HG02759 (cell line): Measurements from ENCODE around the gene STOML3.

ENCODE experiments used
- ATAC-seq: cut with Tn5 transposase; IDR thresholded peaks from one replicate; pipeline ENCODE4 v1.9.1; 2021; ENCODE audit warnings: mild to moderate bottlenecking, moderate library complexity; ENCODE audit not compliant: unreplicated experiment

STOML3 gene

GRCh38 chr13:38993381-38993780 lies 2.8 kb upstream of the STOML3 start:
- ATAC-seq = no peak

GRCh38 chr13:38981096-38981495 lies 9.5 kb downstream of the STOML3 start:
- ATAC-seq = no peak

- no peak for ATAC-seq
Observed at GRCh38 chr13:38980750-38981078, 9.9 kb downstream of the STOML3 start.

GRCh38 chr13:38979891-38980749 lies 10.5 kb downstream of the STOML3 start:
- no peak for ATAC-seq

- ATAC-seq = no peak
Observed at GRCh38 chr13:38970380-38971051, 20.1 kb downstream of the STOML3 start.

GRCh38 chr13:38969187-38969586 lies 21.4 kb downstream of the STOML3 start:
- ATAC-seq = no peak

- ATAC-seq = no peak
Observed at GRCh38 chr13:38967446-38967845, 23.2 kb downstream of the STOML3 start.

GRCh38 chr13:38965281-38965680 lies 25.4 kb downstream of the STOML3 start:
- ATAC-seq = no peak

GRCh38 chr13:38960175-38960574 lies 30.5 kb downstream of the STOML3 start:
- ATAC-seq = no peak

GRCh38 chr13:38957794-38958592 lies 32.6 kb downstream of the STOML3 start:
- no peak for ATAC-seq

- no peak for ATAC-seq
Observed at GRCh38 chr13:38954844-38955243, 35.8 kb downstream of the STOML3 start.

- no peak for ATAC-seq
Observed at GRCh38 chr13:38954291-38954690, 36.3 kb downstream of the STOML3 start.

- no peak for ATAC-seq
Observed at GRCh38 chr13:38952827-38953226, 37.8 kb downstream of the STOML3 start.

GRCh38 chr13:38951525-38952313 lies 38.9 kb downstream of the STOML3 start:
- no peak for ATAC-seq

- no peak for ATAC-seq
Observed at GRCh38 chr13:38950987-38951386, 39.6 kb downstream of the STOML3 start.

GRCh38 chr13:38947054-38947453 lies 43.6 kb downstream of the STOML3 start:
- ATAC-seq = no peak

- no peak for ATAC-seq
Observed at GRCh38 chr13:38944219-38944618, 46.4 kb downstream of the STOML3 start.

- no peak for ATAC-seq
Observed at GRCh38 chr13:38943231-38943630, 47.4 kb downstream of the STOML3 start.

GRCh38 chr13:38941353-38941945 lies 49.2 kb downstream of the STOML3 start:
- no peak for ATAC-seq

GRCh38 chr13:38933786-38934185 lies 56.8 kb downstream of the STOML3 start:
- no peak for ATAC-seq
